ENCODE measurements around the gene CNP.

CNP gene

DNA sequence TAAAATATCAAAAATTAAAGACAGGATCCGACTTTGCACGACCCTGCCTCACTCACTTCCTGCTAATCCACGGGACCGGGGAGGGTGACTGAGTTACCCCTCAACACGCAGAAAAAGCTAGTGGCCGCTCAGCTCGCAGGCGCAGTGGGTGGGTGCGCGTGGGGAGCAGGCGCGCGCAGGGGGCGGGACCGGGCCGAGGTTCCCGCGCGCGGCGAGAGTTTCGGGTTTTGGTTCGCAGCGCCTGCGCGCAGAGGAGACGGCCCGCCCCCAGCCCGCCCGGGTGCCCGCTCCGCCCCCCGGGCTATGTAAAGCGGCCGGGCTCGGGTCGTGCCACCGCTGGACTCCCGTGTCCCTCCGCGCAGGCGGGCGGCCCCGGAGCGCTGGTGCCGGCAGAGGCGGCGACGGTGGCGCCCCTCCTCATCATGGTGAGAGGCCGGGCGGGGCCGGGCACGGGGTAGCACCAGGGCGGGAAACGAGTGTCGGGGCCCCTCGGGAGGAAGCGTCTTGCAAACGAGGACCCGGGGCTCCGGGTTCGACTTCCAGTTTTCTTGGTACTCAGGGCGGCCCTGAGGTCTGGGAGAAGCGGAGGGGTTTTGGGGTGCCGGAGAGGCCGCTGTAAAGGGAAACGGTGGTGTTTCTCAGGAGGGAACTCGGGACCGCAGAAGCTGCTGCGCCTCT is at the start of gene CNP:
TSS of gene CNP (plus strand) at position 333 of the 678 bp plus-strand sequence. CDS start at position 423, 90 bp downstream.
- Histone ChIP-seq H3K4me3 (peak within 1 kb of the TSS; percentile 92), H3K27me3 (no peaks in the 10 kb centered on the region), H3K4me1 (peaks cover 81% of the 10 kb centered on the region), H3K9ac (peak within 1 kb of the TSS; percentile 98), H3K36me3 (peaks cover 38% of the 10 kb centered on the region), H3K9me3 (no peaks in the 10 kb centered on the region), H3K4me2 (peak within 1 kb of the TSS; percentile 96), H3K27ac (peak within 1 kb of the TSS; percentile 97), H4K20me1 (peaks cover 43% of the 10 kb centered on the region)
- no peak for TF ChIP-seq Cebpa-rat (IDR thresholded peaks at IDR 0.05)

GRCh38 chr17:41917192-41917591 is 49.4 kb upstream of the CNP start:
- Histone ChIP-seq H3K4me3 (peak overlapping the region; percentile 98), H3K36me3 (peaks cover 45% of the 10 kb centered on the region), H3K9ac (peak overlapping the region; percentile 93), H3K4me2 (peak overlapping the region; percentile 90), H4K20me1 (peaks cover 62% of the 10 kb centered on the region), H3K9me3 (no peaks in the 10 kb centered on the region), H3K27me3 (no peaks in the 10 kb centered on the region), H3K4me1 (peaks cover 73% of the 10 kb centered on the region), H3K27ac (peak overlapping the region; percentile 87; the same call in 1 of the 2 replicates)
- TF ChIP-seq Cebpa-rat (IDR thresholded peaks at IDR 0.05), result no peak

DNA sequence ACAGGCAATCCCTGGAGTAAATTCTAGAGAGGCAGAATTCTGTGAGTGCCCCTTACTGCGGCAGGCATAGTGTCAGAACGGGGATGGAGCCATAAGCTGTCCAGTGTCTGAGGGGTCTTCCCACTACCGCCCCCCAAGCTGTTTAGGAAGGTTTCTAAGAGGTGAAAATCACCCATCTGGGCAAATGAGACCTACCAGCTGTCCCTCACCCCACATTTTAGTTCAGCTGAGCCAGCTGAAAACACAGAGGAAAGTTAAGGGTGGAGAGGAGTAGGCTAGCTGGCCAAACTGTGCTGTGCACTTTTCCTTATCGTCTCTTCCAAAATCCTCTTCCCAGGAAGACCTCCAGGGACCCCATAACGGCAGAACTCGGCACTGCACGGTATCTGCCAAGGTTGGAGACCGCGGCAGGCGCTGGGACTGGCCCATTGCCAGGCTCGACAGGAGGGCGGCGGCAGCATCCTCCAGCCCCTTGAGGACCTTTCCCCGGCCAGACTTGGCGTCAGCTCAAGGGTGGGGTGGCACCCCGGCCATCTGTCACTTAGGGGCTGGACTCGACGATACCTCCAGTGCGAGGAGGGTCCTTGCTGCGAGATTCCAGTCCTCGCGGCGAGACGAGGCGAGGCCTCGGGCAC is 48.8 kb upstream of the CNP start:
- Histone ChIP-seq H3K9me3 (no peaks in the 10 kb centered on the region), H3K9ac (peak overlapping the region; percentile 93), H3K4me3 (peak overlapping the region; percentile 98), H3K36me3 (peaks cover 39% of the 10 kb centered on the region), H4K20me1 (peaks cover 56% of the 10 kb centered on the region), H3K27me3 (no peaks in the 10 kb centered on the region), H3K4me1 (peaks cover 79% of the 10 kb centered on the region), H3K4me2 (peak overlapping the region; percentile 90), H3K27ac (peak overlapping the region; percentile 87)
- TF ChIP-seq Cebpa-rat (IDR thresholded peaks at IDR 0.05), result no peak

- H3K4me2 ChIP-seq, result peak within 1 kb of the TSS; percentile 95
- H3K9ac ChIP-seq, result peak within 1 kb of the TSS; percentile 93
- H3K4me3 ChIP-seq, result peak within 1 kb of the TSS; percentile 98
- H3K27ac ChIP-seq, result peak within 1 kb of the TSS; percentile 87
- no peak for TF ChIP-seq Cebpa-rat (IDR thresholded peaks at IDR 0.05)
- H4K20me1 ChIP-seq, result peaks cover 49% of the 10 kb centered on the region
- H3K36me3 ChIP-seq, result peaks cover 31% of the 10 kb centered on the region
- no peaks in the 10 kb centered on the region for H3K9me3 ChIP-seq
- peaks cover 86% of the 10 kb centered on the region for H3K4me1 ChIP-seq
- no peaks in the 10 kb centered on the region for H3K27me3 ChIP-seq
These were observed 48.1 kb upstream of the CNP start, which contains the start of gene ACLY for GRCh38 chr17:41918314-41919164. TSS of gene ACLY (minus strand) at chr17:41918951. CDS start at chr17:41913873, 5,078 bp downstream.

DNA sequence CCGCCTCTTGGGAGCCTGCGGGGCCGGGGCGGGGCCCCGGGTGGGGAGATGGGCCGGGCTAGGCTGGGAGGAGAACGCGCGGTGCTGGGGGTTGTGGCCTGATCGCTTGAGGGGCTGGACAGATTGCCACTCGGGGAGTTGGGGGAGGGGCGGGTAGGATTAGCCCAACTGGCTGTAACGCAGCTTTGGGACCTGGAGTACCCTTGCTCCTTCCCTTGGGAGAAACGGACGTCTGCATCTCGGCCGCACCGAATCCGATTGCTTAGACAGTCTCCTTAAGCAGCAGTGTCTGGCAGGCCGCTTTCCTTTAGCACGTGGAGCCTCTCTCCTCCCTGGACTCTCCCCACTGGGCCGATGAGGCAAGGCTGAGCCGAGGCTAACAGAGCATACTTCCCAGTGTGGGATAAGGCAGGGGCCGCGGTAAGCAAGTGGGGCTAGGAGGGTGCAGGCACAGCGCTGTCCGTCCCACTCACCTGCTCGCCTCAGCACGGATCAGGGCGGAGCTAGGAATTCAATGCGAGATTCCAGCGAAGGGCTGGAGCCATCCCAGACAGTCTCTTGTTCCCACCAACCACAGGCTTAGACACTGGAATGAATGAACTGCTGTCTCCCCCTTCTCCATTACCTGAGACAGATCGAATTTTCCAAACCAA is 47.3 kb upstream of the CNP start:
- Histone ChIP-seq H3K4me2 (peak overlapping the region; percentile 95), H3K36me3 (peaks cover 24% of the 10 kb centered on the region), H3K4me1 (peaks cover 88% of the 10 kb centered on the region), H3K27ac (peak overlapping the region; percentile 75), H3K4me3 (peak overlapping the region; percentile 98), H3K27me3 (no peaks in the 10 kb centered on the region), H3K9me3 (no peaks in the 10 kb centered on the region), H3K9ac (peak overlapping the region; percentile 70), H4K20me1 (peaks cover 41% of the 10 kb centered on the region)
- no peak for TF ChIP-seq Cebpa-rat (IDR thresholded peaks at IDR 0.05)

GRCh38 chr17:41919840-41920579 is 46.6 kb upstream of the CNP start:
- H3K27ac ChIP-seq, result peak overlapping the region; percentile 75

GRCh38 chr17:41920580-41920955 is 46.0 kb upstream of the CNP start:
- peaks cover 28% of the 10 kb centered on the region for H4K20me1 ChIP-seq
- no peak overlapping the region for H3K4me3 ChIP-seq
- H3K9me3 ChIP-seq, result no peaks in the 10 kb centered on the region
- H3K36me3 ChIP-seq, result peaks cover 12% of the 10 kb centered on the region
- no peak for TF ChIP-seq Cebpa-rat (IDR thresholded peaks at IDR 0.05)
- no peaks in the 10 kb centered on the region for H3K27me3 ChIP-seq
- H3K9ac ChIP-seq, result no peak overlapping the region
- H3K27ac ChIP-seq, result no peak overlapping the region
- peak overlapping the region; percentile 95 for H3K4me2 ChIP-seq
- H3K4me1 ChIP-seq, result peaks cover 88% of the 10 kb centered on the region

More at GRCh38 chr17:41919840-41920579, 46.6 kb upstream of the CNP start:
- H3K9ac ChIP-seq, result peak overlapping the region; percentile 70; the same call in 1 of the 2 replicates
- H3K4me2 ChIP-seq, result peak overlapping the region; percentile 95
- H3K4me3 ChIP-seq, result no peak overlapping the region; the same call in 1 of the 2 replicates
- peaks cover 88% of the 10 kb centered on the region for H3K4me1 ChIP-seq
- TF ChIP-seq Cebpa-rat (IDR thresholded peaks at IDR 0.05), result peak; percentile 59; the same call in 1 of the 2 replicates
- H3K36me3 ChIP-seq, result peaks cover 17% of the 10 kb centered on the region
- H4K20me1 ChIP-seq, result peaks cover 34% of the 10 kb centered on the region
- H3K27me3 ChIP-seq, result no peaks in the 10 kb centered on the region
- no peaks in the 10 kb centered on the region for H3K9me3 ChIP-seq

DNA sequence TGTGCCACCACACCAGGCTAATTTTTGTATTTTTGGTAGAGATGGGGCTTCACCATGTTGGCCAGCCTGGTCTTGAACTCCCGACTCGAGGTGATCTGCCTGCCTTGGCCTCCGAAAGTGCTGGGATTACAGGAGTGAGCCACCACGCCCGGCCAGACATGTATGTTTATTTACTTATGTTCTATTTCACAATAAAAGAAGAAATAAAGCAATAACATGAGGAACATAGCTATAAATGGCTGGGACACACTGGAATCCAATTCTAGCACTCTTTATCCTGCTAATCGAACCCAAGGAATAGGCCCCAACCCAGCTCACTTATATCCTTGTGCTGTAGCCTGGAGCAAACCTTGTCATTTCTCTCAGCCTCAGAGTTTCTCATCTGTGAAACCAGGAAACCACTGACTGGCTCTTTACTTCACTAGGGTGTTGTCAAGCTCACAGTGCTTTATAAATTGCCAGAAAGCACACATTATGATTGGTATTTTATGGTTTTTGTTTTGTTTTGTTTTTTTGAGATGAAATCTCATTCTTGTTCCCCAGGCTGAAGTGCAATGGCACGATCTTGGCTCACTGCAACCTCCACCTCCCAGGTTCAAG is 40.5 kb upstream of the CNP start:
- H3K9me3 ChIP-seq, result no peaks in the 10 kb centered on the region
- H3K4me1 ChIP-seq, result peaks cover 96% of the 10 kb centered on the region
- H3K27ac ChIP-seq, result peak overlapping the region; percentile 15; the same call in 1 of the 2 replicates
- no peak for TF ChIP-seq Cebpa-rat (IDR thresholded peaks at IDR 0.05)
- H4K20me1 ChIP-seq, result no peaks in the 10 kb centered on the region
- peak overlapping the region; percentile 56 for H3K4me2 ChIP-seq
- no peaks in the 10 kb centered on the region for H3K27me3 ChIP-seq
- H3K36me3 ChIP-seq, result no peaks in the 10 kb centered on the region
- no peak overlapping the region for H3K4me3 ChIP-seq
- H3K9ac ChIP-seq, result peak overlapping the region; percentile 18; the same call in 1 of the 2 replicates

All from BLaER1 (cell line).